Cardiac muscle cell (in vitro differentiated cells and primary cell): ENCODE results near the gene PJA2. TPM values are rescaled to one million over a fixed set of nuclear protein-coding genes. Genes with fewer than 3 reads are reported as not detected.
"Not testable (repeated sequence)": the region's sequence is repeated elsewhere in the genome, so short reads cannot be mapped to it uniquely, and the experiment has no call there.

ENCODE experiments used
- DNase-seq, 2 donors: peaks; one replicate each; pipeline versions ENCODE4 v3.0.0 to v3.0.0-alpha.2; 2010 to 2017; ENCODE audit warnings: low read depth in 1 of 2, low spot score in 1 of 2
- H3K27ac ChIP-seq: fragments of 200-600 bp; sonication (generic); 2 replicates; pipeline ENCODE4 v1.5.1; 2016
- H3K27me3 ChIP-seq: fragments of 200-600 bp; sonication (generic); 2 replicates; pipeline ENCODE4 v1.6.0; 2016; ENCODE audit warnings: control low read depth
- H3K36me3 ChIP-seq: fragments of 200-600 bp; sonication (generic); 2 replicates; pipeline ENCODE4 v1.5.1; 2016; ENCODE audit warnings: control low read depth
- H3K4me1 ChIP-seq: fragments of 200-600 bp; sonication (generic); 2 replicates; pipeline ENCODE4 v1.8.1; 2017; ENCODE audit warnings: low read depth, mild to moderate bottlenecking, mixed run types
- H3K4me3 ChIP-seq: fragments of 200-600 bp; sonication (generic); 2 replicates; pipeline ENCODE4 v1.5.1; 2016; ENCODE audit warnings: mild to moderate bottlenecking
- H3K9me3 ChIP-seq: fragments of 200-600 bp; sonication (generic); 2 replicates; pipeline ENCODE4 v1.5.1; 2017; ENCODE audit warnings: low read depth, mild to moderate bottlenecking, control low read depth
- CTCF ChIP-seq: IDR thresholded peaks from 2 replicates; pipeline ENCODE4 v1.5.1; 2012; ENCODE audit warnings: low read depth, mild to moderate bottlenecking, low read length
- polyA plus RNA-seq: library from polyadenylated mRNA; unstranded; fragments of >200 nt; fragmentation: Nextera tagmentation; extraction: Ambion mirVana; gene quantifications from 2 replicates; pipeline ENCODE4 v1.2.1, GENCODE V29; 2016
- total RNA-seq: library from RNA; depleted of rRNA; stranded (reverse); fragments of >200 nt; gene quantifications from 2 replicates; pipeline ENCODE4 v1.2.3, GENCODE V29; 2016

PJA2 gene
- total and polyA plus RNA-seq, 2 experiments from 2014 or later = 71.8 to 73.6 TPM

GRCh38 chr5:109421956-109422355 is 12.2 kb upstream of the PJA2 start:
- TF ChIP-seq CTCF = no peak
- DNase-seq = no peak

GRCh38 chr5:109418712-109419352 is 9.1 kb upstream of the PJA2 start:
- H3K9me3 ChIP-seq = no peaks in the 10 kb centered on the region
- TF ChIP-seq CTCF = no peak

More at GRCh38 chr5:109421956-109422355, 12.2 kb upstream of the PJA2 start:
- Histone ChIP-seq H3K27me3 (no peaks in the 10 kb centered on the region), H3K27ac (no peak overlapping the region), H3K9me3 (no peaks in the 10 kb centered on the region), H3K4me1 (no peaks in the 10 kb centered on the region), H3K36me3 (no peaks in the 10 kb centered on the region), H3K4me3 (no peak overlapping the region)

GRCh38 chr5:109416882-109417281 is 7.1 kb upstream of the PJA2 start:
- Histone ChIP-seq H3K4me1 (peaks cover 9% of the 10 kb centered on the region), H3K27ac (no peak overlapping the region), H3K36me3 (no peaks in the 10 kb centered on the region), H3K27me3 (no peaks in the 10 kb centered on the region), H3K9me3 (no peaks in the 10 kb centered on the region), H3K4me3 (no peak overlapping the region)
- no peak for DNase-seq
- no peak for TF ChIP-seq CTCF

More at GRCh38 chr5:109418712-109419352, 9.1 kb upstream of the PJA2 start:
- H3K27me3 ChIP-seq = no peaks in the 10 kb centered on the region
- H3K36me3 ChIP-seq = no peaks in the 10 kb centered on the region
- no peaks in the 10 kb centered on the region for H3K4me1 ChIP-seq
- no peak overlapping the region for H3K4me3 ChIP-seq
- DNase-seq = no peak
- no peak overlapping the region for H3K27ac ChIP-seq

- not testable (repeated sequence) for H3K9me3 ChIP-seq, H3K27me3 ChIP-seq, H3K4me3 ChIP-seq, DNase-seq, H3K36me3 ChIP-seq
- peak overlapping the region; percentile 81 for H3K27ac ChIP-seq
- peaks cover 18% of the 10 kb centered on the region for H3K4me1 ChIP-seq
Observed at GRCh38 chr5:109413921-109414461, 4.2 kb upstream of the PJA2 start.

GRCh38 chr5:109413458-109413857 is 3.7 kb upstream of the PJA2 start:
- peak; percentile 40 to 46 for DNase-seq
- no peak overlapping the region for H3K4me3 ChIP-seq
- TF ChIP-seq CTCF = no peak

GRCh38 chr5:109412981-109413402 is 3.2 kb upstream of the PJA2 start:
- Histone ChIP-seq H3K36me3 (no peaks in the 10 kb centered on the region), H3K4me3 (no peak overlapping the region), H3K27ac (peak overlapping the region; percentile 81), H3K27me3 (no peaks in the 10 kb centered on the region), H3K9me3 (no peaks in the 10 kb centered on the region), H3K4me1 (peaks cover 22% of the 10 kb centered on the region)
- DNase-seq = no peak
- TF ChIP-seq CTCF = no peak

More at GRCh38 chr5:109413458-109413857, 3.7 kb upstream of the PJA2 start:
- peak overlapping the region; percentile 81 for H3K27ac ChIP-seq
- H3K27me3 ChIP-seq = no peaks in the 10 kb centered on the region
- H3K4me1 ChIP-seq = peaks cover 18% of the 10 kb centered on the region
- H3K9me3 ChIP-seq = no peaks in the 10 kb centered on the region
- no peaks in the 10 kb centered on the region for H3K36me3 ChIP-seq
